PC-3 (cell line): ENCODE data around the gene ACO2.

Source experiments
- EZH2 ChIP-seq: fragments of 300-600 bp; sonication (generic); IDR thresholded peaks from one replicate; pipeline ENCODE4 v1.6.1; 2017; ENCODE audit warnings: antibody characterized with exemption, mild to moderate bottlenecking, low read length; ENCODE audit not compliant: unreplicated experiment
- EZH2phosphoT487 ChIP-seq: fragments of 300-600 bp; sonication (generic); IDR thresholded peaks from 2 replicates; pipeline ENCODE4 v1.6.1; 2018; ENCODE audit warnings: mild to moderate bottlenecking, antibody characterized with exemption, low read length, borderline replicate concordance
- TF ChIP-seq, protein P1 (sequence below): fragments of 300-600 bp; sonication (generic); conservative IDR thresholded peaks from 2 replicates; pipeline ENCODE4 v1.5.1; 2017; ENCODE audit warnings: antibody characterized with exemption, low read depth, mild to moderate bottlenecking, low read length

DNA sequence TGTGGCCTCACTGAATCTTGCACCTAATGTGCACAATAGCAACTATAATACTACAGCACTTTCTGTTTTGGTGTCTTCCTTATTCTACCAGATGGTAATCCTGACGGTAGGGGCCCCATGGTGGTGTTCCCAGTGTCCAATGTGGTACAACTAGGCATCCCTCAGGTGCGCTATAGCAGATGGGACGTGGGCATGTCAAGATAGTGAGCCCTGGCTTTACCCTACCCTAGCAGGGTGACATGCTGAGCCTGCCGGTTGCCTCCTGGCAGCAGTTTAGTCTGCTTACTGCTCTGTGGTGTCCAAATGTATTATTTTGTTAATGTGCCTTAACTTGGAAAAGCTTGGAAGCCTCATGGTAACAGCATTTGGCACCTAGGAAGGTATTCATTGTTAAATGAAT lies 19.2 kb downstream of the ACO2 start:
- TF ChIP-seq, protein P1, sequence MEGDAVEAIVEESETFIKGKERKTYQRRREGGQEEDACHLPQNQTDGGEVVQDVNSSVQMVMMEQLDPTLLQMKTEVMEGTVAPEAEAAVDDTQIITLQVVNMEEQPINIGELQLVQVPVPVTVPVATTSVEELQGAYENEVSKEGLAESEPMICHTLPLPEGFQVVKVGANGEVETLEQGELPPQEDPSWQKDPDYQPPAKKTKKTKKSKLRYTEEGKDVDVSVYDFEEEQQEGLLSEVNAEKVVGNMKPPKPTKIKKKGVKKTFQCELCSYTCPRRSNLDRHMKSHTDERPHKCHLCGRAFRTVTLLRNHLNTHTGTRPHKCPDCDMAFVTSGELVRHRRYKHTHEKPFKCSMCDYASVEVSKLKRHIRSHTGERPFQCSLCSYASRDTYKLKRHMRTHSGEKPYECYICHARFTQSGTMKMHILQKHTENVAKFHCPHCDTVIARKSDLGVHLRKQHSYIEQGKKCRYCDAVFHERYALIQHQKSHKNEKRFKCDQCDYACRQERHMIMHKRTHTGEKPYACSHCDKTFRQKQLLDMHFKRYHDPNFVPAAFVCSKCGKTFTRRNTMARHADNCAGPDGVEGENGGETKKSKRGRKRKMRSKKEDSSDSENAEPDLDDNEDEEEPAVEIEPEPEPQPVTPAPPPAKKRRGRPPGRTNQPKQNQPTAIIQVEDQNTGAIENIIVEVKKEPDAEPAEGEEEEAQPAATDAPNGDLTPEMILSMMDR: no peak
- TF ChIP-seq EZH2 (no peak), EZH2phosphoT487 (no peak)
